Measurements from ENCODE around the gene PTPRN2. TPM values are rescaled to one million over a fixed set of nuclear protein-coding genes. Genes with fewer than 3 reads are reported as not detected.

The PTPRN2 gene
- polyA plus RNA-seq, 1 experiment: 0.02 TPM

GRCh38 chr7:157752832-157753291 is 834.8 kb downstream of the PTPRN2 start:
- Histone ChIP-seq H3K27me3 (ENCODE audit: control insufficient read depth, insufficient read depth, low read length) (no peaks in the 10 kb centered on the region), H3K4me3 (ENCODE audit: low read depth, low read length) (no peak overlapping the region), H3K27ac (ENCODE audit: low read depth, low read length) (no peak overlapping the region), H3K9me3 (ENCODE audit: control insufficient read depth, insufficient read depth, low read length) (peaks cover 84% of the 10 kb centered on the region)
- TF ChIP-seq CTCF (IDR thresholded peaks at IDR 0.05; ENCODE audit: low read depth, low read length): no peak
- ChIA-PET CTCF (no interaction called here), POLR2A (no interaction called here)
- DNase-seq (ENCODE audit: low read depth, low spot score): no peak

GRCh38 chr7:157751951-157752673 is 835.5 kb downstream of the PTPRN2 start:
- H3K27me3 ChIP-seq (ENCODE audit: control insufficient read depth, insufficient read depth, low read length): no peaks in the 10 kb centered on the region
- ChIA-PET POLR2A (no interaction called here), CTCF (interaction anchor here (0.6 kb wide), 1 partner anchor 33 kb away, joined by 4 read pairs; no protein-coding TSS in a partner anchor)
- H3K9me3 ChIP-seq (ENCODE audit: control insufficient read depth, insufficient read depth, low read length): peaks cover 79% of the 10 kb centered on the region
- no peak for DNase-seq (ENCODE audit: low read depth, low spot score)
- no peak overlapping the region for H3K4me3 ChIP-seq (ENCODE audit: low read depth, low read length)
- no peak overlapping the region for H3K27ac ChIP-seq (ENCODE audit: low read depth, low read length)
- TF ChIP-seq CTCF (IDR thresholded peaks at IDR 0.05; ENCODE audit: low read depth, low read length): no peak

- peaks cover 77% of the 10 kb centered on the region for H3K9me3 ChIP-seq (ENCODE audit: control insufficient read depth, insufficient read depth, low read length)
- no peak for TF ChIP-seq CTCF (IDR thresholded peaks at IDR 0.05; ENCODE audit: low read depth, low read length)
- CTCF ChIA-PET: no interaction called here
- H3K4me3 ChIP-seq (ENCODE audit: low read depth, low read length): no peak overlapping the region
- H3K27ac ChIP-seq (ENCODE audit: low read depth, low read length): no peak overlapping the region
- no peak for DNase-seq (ENCODE audit: low read depth, low spot score)
- POLR2A ChIA-PET: no interaction called here
- H3K27me3 ChIP-seq (ENCODE audit: control insufficient read depth, insufficient read depth, low read length): no peaks in the 10 kb centered on the region
These were observed 836.2 kb downstream of the PTPRN2 start for GRCh38 chr7:157751406-157751805.

GRCh38 chr7:157750291-157750690 is 837.3 kb downstream of the PTPRN2 start:
- Histone ChIP-seq H3K9me3 (ENCODE audit: control insufficient read depth, insufficient read depth, low read length) (peaks cover 78% of the 10 kb centered on the region), H3K4me3 (ENCODE audit: low read depth, low read length) (no peak overlapping the region), H3K27me3 (ENCODE audit: control insufficient read depth, insufficient read depth, low read length) (no peaks in the 10 kb centered on the region), H3K27ac (ENCODE audit: low read depth, low read length) (no peak overlapping the region)
- no peak for DNase-seq (ENCODE audit: low read depth, low spot score)
- POLR2A ChIA-PET: no interaction called here
- CTCF ChIA-PET: no interaction called here
- no peak for TF ChIP-seq CTCF (IDR thresholded peaks at IDR 0.05; ENCODE audit: low read depth, low read length)
